Measurements from ENCODE around the gene SLF1.

- no peak for TF ChIP-seq GATA2 (IDR thresholded peaks at IDR 0.05; ENCODE audit: low read depth, low read length)
- no peak for TF ChIP-seq GATA3 (IDR thresholded peaks at IDR 0.05; ENCODE audit: low read depth, low read length)
Measured at GRCh38 chr5:94618029-94618492, 408 bp upstream of the SLF1 start.
